ENCODE data around the gene PBX1. TPM values are rescaled to one million over a fixed set of nuclear protein-coding genes. Genes with fewer than 3 reads are reported as not detected.

The PBX1 gene
- total and polyA plus RNA-seq, 2 experiments from 2014 or later: 40.0 to 104 TPM

DNA sequence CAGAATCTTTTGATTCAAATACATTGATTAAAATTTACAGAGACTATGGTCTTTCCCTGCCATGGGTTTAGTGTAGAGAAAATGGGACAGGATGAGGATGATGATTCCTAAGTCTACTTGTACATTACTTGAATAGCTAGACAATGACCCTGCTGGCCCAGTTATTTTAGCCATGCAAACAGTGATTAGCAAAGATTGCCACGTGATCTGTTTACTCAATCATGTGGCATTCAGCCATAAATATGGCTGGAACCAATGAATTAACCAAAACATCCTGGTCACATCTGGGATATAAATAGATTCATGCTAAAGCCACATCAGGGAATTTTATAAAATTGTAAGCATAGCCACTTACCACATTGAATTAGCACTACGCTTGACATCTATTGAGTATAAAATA, 167.3 kb downstream of the PBX1 start:
- Histone ChIP-seq H3K4me1 (ENCODE audit: insufficient read depth) (peaks cover 50% of the 10 kb centered on the region), H3K36me3 (ENCODE audit: insufficient read depth) (no peaks in the 10 kb centered on the region), H3K79me2 (replicated peaks; ENCODE audit: insufficient read depth) (peaks cover 93% of the 10 kb centered on the region), H3K4me2 (no peak overlapping the region), H3F3A (replicated peaks; ENCODE audit: low read depth) (no peaks in the 10 kb centered on the region), H3K4me3 (no peak overlapping the region), H2AFZ (no peak overlapping the region), H3K27me3 (ENCODE audit: insufficient read depth) (no peaks in the 10 kb centered on the region), H3K27ac (ENCODE audit: low read depth) (no peak overlapping the region), H4K20me1 (replicated peaks; ENCODE audit: insufficient read depth) (peaks cover 22% of the 10 kb centered on the region), H3K9me2 (ENCODE audit: insufficient read depth) (no peaks in the 10 kb centered on the region)
- H3K4me3 Mint-ChIP-seq: no peak overlapping the region
- no peaks in the 10 kb centered on the region for H3K9me3 Mint-ChIP-seq
- H3K27ac Mint-ChIP-seq: no peak overlapping the region
- peaks cover 60% of the 10 kb centered on the region for H3K4me1 Mint-ChIP-seq
- peaks cover 3% of the 10 kb centered on the region for H3K36me3 Mint-ChIP-seq (ENCODE audit: low read depth)
- peaks cover 7% of the 10 kb centered on the region for H3K27me3 Mint-ChIP-seq (ENCODE audit: insufficient read depth, low read depth, poor library complexity)
- DNase-seq (ENCODE audit: low spot score) (no peak), ATAC-seq (no peak)
- no peak for TF ChIP-seq ETS1 (IDR thresholded peaks at IDR 0.05)
- TF ChIP-seq ZNF462 (CRISPR knock-in tag; IDR thresholded peaks at IDR 0.05): no peak
- TF ChIP-seq, protein P1, sequence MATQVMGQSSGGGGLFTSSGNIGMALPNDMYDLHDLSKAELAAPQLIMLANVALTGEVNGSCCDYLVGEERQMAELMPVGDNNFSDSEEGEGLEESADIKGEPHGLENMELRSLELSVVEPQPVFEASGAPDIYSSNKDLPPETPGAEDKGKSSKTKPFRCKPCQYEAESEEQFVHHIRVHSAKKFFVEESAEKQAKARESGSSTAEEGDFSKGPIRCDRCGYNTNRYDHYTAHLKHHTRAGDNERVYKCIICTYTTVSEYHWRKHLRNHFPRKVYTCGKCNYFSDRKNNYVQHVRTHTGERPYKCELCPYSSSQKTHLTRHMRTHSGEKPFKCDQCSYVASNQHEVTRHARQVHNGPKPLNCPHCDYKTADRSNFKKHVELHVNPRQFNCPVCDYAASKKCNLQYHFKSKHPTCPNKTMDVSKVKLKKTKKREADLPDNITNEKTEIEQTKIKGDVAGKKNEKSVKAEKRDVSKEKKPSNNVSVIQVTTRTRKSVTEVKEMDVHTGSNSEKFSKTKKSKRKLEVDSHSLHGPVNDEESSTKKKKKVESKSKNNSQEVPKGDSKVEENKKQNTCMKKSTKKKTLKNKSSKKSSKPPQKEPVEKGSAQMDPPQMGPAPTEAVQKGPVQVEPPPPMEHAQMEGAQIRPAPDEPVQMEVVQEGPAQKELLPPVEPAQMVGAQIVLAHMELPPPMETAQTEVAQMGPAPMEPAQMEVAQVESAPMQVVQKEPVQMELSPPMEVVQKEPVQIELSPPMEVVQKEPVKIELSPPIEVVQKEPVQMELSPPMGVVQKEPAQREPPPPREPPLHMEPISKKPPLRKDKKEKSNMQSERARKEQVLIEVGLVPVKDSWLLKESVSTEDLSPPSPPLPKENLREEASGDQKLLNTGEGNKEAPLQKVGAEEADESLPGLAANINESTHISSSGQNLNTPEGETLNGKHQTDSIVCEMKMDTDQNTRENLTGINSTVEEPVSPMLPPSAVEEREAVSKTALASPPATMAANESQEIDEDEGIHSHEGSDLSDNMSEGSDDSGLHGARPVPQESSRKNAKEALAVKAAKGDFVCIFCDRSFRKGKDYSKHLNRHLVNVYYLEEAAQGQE (IDR thresholded peaks at IDR 0.05; ENCODE audit: unreplicated experiment): no peak
- no peak for TF ChIP-seq ZNF114 (CRISPR knock-in tag; IDR thresholded peaks at IDR 0.05)
- TF ChIP-seq EZH2phosphoT487 (IDR thresholded peaks at IDR 0.05; ENCODE audit: unreplicated experiment): no peak
- no peak for TF ChIP-seq NANOG (IDR thresholded peaks at IDR 0.05; ENCODE audit: borderline replicate concordance)
- no peak for TF ChIP-seq JUNB (IDR thresholded peaks at IDR 0.05; ENCODE audit: unreplicated experiment)
- no peak for TF ChIP-seq POLR2AphosphoS5 (IDR thresholded peaks at IDR 0.05; ENCODE audit: low read depth)
- TF ChIP-seq CREB1 (CRISPR knock-in tag; IDR thresholded peaks at IDR 0.05; ENCODE audit: low read depth): no peak

All from GM23338 (cell line).